ENCODE data around the gene PCYOX1L.

DNA sequence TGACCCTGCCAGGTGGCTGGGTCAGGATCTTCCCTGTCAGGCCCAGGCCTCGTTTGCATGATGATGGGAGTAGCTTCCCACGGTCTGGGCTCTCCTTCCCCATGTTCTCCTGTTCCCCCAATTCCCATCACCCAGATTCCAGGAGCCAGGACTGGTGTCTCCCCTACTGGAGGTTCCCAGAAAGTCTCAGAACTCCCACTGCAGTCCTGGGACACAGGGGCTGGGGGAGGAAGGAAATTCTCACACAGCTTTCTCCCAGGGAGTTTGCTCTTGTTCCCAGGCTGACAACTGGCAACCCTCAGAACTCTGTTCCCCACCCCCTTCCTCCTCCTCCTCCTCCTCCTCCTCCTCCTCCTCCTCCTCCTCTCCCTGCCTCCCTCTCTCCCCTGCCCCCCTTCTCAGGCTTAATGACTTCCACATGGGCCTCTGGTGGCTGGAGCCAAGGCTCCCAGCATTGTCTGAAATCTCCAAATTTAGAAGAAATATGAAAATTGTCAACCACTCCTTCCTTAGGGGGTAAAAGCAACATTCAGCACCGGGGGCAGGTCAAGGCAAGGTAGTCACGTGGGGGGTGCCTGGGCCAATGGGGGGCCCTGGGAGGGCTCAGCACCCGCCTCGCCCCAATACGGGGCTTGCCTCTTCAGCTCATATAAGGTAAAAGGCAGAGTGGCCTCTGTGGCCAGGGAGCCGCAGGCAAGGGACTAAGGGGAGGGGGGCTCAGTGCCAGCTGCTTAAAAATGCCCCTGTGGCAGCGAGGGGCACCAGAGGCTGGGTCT is 48.5 kb downstream of the PCYOX1L start:
- TF ChIP-seq, protein P1, sequence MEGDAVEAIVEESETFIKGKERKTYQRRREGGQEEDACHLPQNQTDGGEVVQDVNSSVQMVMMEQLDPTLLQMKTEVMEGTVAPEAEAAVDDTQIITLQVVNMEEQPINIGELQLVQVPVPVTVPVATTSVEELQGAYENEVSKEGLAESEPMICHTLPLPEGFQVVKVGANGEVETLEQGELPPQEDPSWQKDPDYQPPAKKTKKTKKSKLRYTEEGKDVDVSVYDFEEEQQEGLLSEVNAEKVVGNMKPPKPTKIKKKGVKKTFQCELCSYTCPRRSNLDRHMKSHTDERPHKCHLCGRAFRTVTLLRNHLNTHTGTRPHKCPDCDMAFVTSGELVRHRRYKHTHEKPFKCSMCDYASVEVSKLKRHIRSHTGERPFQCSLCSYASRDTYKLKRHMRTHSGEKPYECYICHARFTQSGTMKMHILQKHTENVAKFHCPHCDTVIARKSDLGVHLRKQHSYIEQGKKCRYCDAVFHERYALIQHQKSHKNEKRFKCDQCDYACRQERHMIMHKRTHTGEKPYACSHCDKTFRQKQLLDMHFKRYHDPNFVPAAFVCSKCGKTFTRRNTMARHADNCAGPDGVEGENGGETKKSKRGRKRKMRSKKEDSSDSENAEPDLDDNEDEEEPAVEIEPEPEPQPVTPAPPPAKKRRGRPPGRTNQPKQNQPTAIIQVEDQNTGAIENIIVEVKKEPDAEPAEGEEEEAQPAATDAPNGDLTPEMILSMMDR (conservative IDR thresholded peaks at IDR 0.05), result no peak
- TF ChIP-seq EZH2 (IDR thresholded peaks at IDR 0.05; ENCODE audit: low read depth), result no peak

Measured in PC-9 (cell line).